HepG2 (cell line): Measurements from ENCODE around the gene ZBTB45. TPM values are rescaled to one million over a fixed set of nuclear protein-coding genes. Genes with fewer than 3 reads are reported as not detected.

Experiments used
- CCAR2 ChIP-seq: fragments of 200-400 bp; formaldehyde crosslinking; optimal IDR thresholded peaks from 2 replicates; pipeline ENCODE3; 2018; ENCODE audit warnings: low read depth, mild to moderate bottlenecking, low read length, moderate library complexity
- DPF2 ChIP-seq: sonication (generic); formaldehyde crosslinking; IDR thresholded peaks from 2 replicates; pipeline ENCODE4 v1.4.0; 2020; ENCODE audit warnings: mild to moderate bottlenecking, low read depth, missing genetic modification reagents, borderline replicate concordance
- GABPA ChIP-seq, 2 experiments: IDR thresholded peaks; 2 replicates each; pipeline ENCODE4 v1.6.1; 2011 to 2016; ENCODE audit warnings: low read depth in 2 of 2, low read length in 1 of 2, missing biosample characterization in 1 of 2, missing genetic modification characterization in 1 of 2
- HNRNPUL1 ChIP-seq: fragments of 200-400 bp; formaldehyde crosslinking; IDR thresholded peaks from 2 replicates; pipeline ENCODE4 v1.6.1; 2017; ENCODE audit warnings: low read depth, mild to moderate bottlenecking, low read length, moderate library complexity
- JUND ChIP-seq: sonication (generic); formaldehyde crosslinking; IDR thresholded peaks from 2 replicates; pipeline ENCODE4 v1.8.0; 2022; ENCODE audit warnings: mild to moderate bottlenecking, missing genetic modification reagents
- KLF11 ChIP-seq: IDR thresholded peaks from 2 replicates; pipeline ENCODE4 v1.6.1; 2016; ENCODE audit warnings: missing compliant biosample characterization
- MAZ ChIP-seq, 2 experiments: sonication (generic) in 1 of 2; formaldehyde crosslinking in 1 of 2; IDR thresholded peaks; 2 replicates each; pipeline versions ENCODE4 v1.5.0 to v1.6.1; 2012 to 2020; ENCODE audit warnings: low read depth in 2 of 2, mild to moderate bottlenecking in 2 of 2, borderline replicate concordance in 1 of 2, improper control_type of control experiment in 1 of 2, low read length in 1 of 2, missing genetic modification reagents in 1 of 2, moderate library complexity in 1 of 2
- NFE2L1 ChIP-seq: sonication (generic); formaldehyde crosslinking; IDR thresholded peaks from 2 replicates; pipeline ENCODE4 v1.4.0; 2020; ENCODE audit warnings: missing genetic modification reagents, mild to moderate bottlenecking, borderline replicate concordance
- PCBP1 ChIP-seq: fragments of 200-400 bp; formaldehyde crosslinking; IDR thresholded peaks from 2 replicates; pipeline ENCODE4 v1.6.1; 2017; ENCODE audit warnings: mild to moderate bottlenecking, low read depth, low read length, borderline replicate concordance
- PHF21A ChIP-seq: sonication (generic); formaldehyde crosslinking; IDR thresholded peaks from 2 replicates; pipeline ENCODE4 v1.5.0; 2020; ENCODE audit warnings: mild to moderate bottlenecking, missing genetic modification reagents
- PLSCR1 ChIP-seq: sonication (generic); formaldehyde crosslinking; IDR thresholded peaks from 2 replicates; pipeline ENCODE4 v1.5.0; 2020; ENCODE audit warnings: missing genetic modification reagents, mild to moderate bottlenecking, borderline replicate concordance
- SKI ChIP-seq: fragments of 450-650 bp; IDR thresholded peaks from one replicate; pipeline ENCODE4 v1.6.1; 2018; ENCODE audit warnings: mild to moderate bottlenecking; ENCODE audit not compliant: partially characterized antibody
- SKIL ChIP-seq: sonication (generic); formaldehyde crosslinking; IDR thresholded peaks from 2 replicates; pipeline ENCODE4 v1.8.0; 2022; ENCODE audit warnings: missing genetic modification reagents, mild to moderate bottlenecking, moderate library complexity, borderline replicate concordance
- SMC3 ChIP-seq: IDR thresholded peaks from 2 replicates; pipeline ENCODE4 v1.6.1; 2011; ENCODE audit warnings: low read length, improper control_type of control experiment
- TCF7L2 ChIP-seq: IDR thresholded peaks from 2 replicates; pipeline ENCODE4 v1.6.1; 2011; ENCODE audit warnings: mild to moderate bottlenecking, low read depth, low read length, moderate library complexity
- THAP9 ChIP-seq: sonication (generic); formaldehyde crosslinking; IDR thresholded peaks from 2 replicates; pipeline ENCODE4; 2020; ENCODE audit warnings: missing genetic modification reagents, mild to moderate bottlenecking, borderline replicate concordance
- ZNF292 ChIP-seq: sonication (generic); formaldehyde crosslinking; IDR thresholded peaks from 2 replicates; pipeline ENCODE4 v1.8.1; 2022; ENCODE audit warnings: mild to moderate bottlenecking, low read depth, missing genetic modification reagents, borderline replicate concordance
- ZNF563 ChIP-seq: sonication (generic); formaldehyde crosslinking; IDR thresholded peaks from 2 replicates; pipeline ENCODE4 v1.8.0; 2022; ENCODE audit warnings: mild to moderate bottlenecking, moderate library complexity, missing genetic modification reagents
- ZXDC ChIP-seq: sonication (generic); formaldehyde crosslinking; IDR thresholded peaks from 2 replicates; pipeline ENCODE4 v1.5.0; 2020; ENCODE audit warnings: mild to moderate bottlenecking, missing genetic modification reagents
- polyA plus RNA-seq, 8 experiments: library from polyadenylated mRNA; depleted of rRNA in 3 of 8; stranded (reverse) in 7 of 8; unstranded in 1 of 8; fragments of >200 nt; fragmentation: Illumina TruSeq in 4 of 8; extraction: Trizol in 4 of 8; gene quantifications; 2 replicates each; pipeline versions ENCODE4 v1.2.1 to v1.2.3, GENCODE V29; 2011 to 2016; ENCODE audit warnings: low read depth in 4 of 8, missing spikeins in 1 of 8, mixed read lengths in 1 of 8; ENCODE audit not compliant: insufficient read depth in 1 of 8
- total RNA-seq, 5 experiments: library from RNA; depleted of rRNA; stranded (reverse); fragments of >200 nt; fragmentation: Illumina TruSeq; extraction: Trizol; gene quantifications; 2 replicates each; pipeline ENCODE4 v1.2.3, GENCODE V29; 2016; ENCODE audit warnings: low read depth in 1 of 5

ZBTB45 gene
- total and polyA plus RNA-seq, 2 of the 13 experiments (the other 11 are each of a cell fraction or from before 2014, with no cell fraction given) = 3.0 to 3.7 TPM

GRCh38 chr19:58558623-58559274 is 39.1 kb upstream of the ZBTB45 start (continued):
- no peak for TF ChIP-seq TCF7L2
- TF ChIP-seq MAZ (IDR thresholded peaks at IDR 0.05; ENCODE audit: borderline replicate concordance, low read depth, low read length) = no peak
- TF ChIP-seq MAZ (CRISPR knock-in tag; IDR thresholded peaks at IDR 0.05; ENCODE audit: low read depth) = peak; percentile 79
- peak; percentile 88; the same call in 1 of the 2 replicates for TF ChIP-seq THAP9 (CRISPR knock-in tag)
- no peak for TF ChIP-seq SKIL
- TF ChIP-seq ZNF292 (CRISPR knock-in tag) = no peak
- no peak for TF ChIP-seq DPF2
- TF ChIP-seq CCAR2 = no peak
- TF ChIP-seq GABPA (IDR thresholded peaks at IDR 0.05; ENCODE audit: low read depth, low read length) = peak; percentile 85
- TF ChIP-seq GABPA (CRISPR knock-in tag; IDR thresholded peaks at IDR 0.05; ENCODE audit: low read depth) = peak; percentile 92
- no peak for TF ChIP-seq PLSCR1 (CRISPR knock-in tag)
- TF ChIP-seq SMC3 = no peak
- no peak for TF ChIP-seq SKI
- no peak for TF ChIP-seq JUND (CRISPR knock-in tag)
- TF ChIP-seq NFE2L1 (CRISPR knock-in tag) = no peak
- peak; percentile 64; the same call in 1 of the 2 replicates for TF ChIP-seq HNRNPUL1
- TF ChIP-seq ZNF563 = no peak
- no peak for TF ChIP-seq ZXDC (CRISPR knock-in tag)
- TF ChIP-seq PHF21A (CRISPR knock-in tag) = peak; percentile 87
- 0 out of 2 replicates have a peak, but pooled peaks have one; percentile 21 for TF ChIP-seq KLF11 (CRISPR knock-in tag)
- no peak for TF ChIP-seq PCBP1
